NB4 (cell line): ENCODE measurements around the gene PHF12.

Experiments used
- DNase-seq: peaks from one replicate; pipeline ENCODE4 v3.0.0; 2010; ENCODE audit warnings: low read depth
- H3K4me3 ChIP-seq: one replicate; pipeline ENCODE4 v1.5.1; 2011; ENCODE audit warnings: mild to moderate bottlenecking, low read depth, low read length, moderate library complexity
- CTCF ChIP-seq: IDR thresholded peaks from one replicate; pipeline ENCODE4 v1.5.1; 2012; ENCODE audit warnings: low read depth, low read length
- MAX ChIP-seq: IDR thresholded peaks from 2 replicates; pipeline ENCODE4 v1.6.1; 2011; ENCODE audit warnings: low read depth, low read length
- MYC ChIP-seq: IDR thresholded peaks from 2 replicates; pipeline ENCODE4 v1.6.1; 2011; ENCODE audit warnings: low read depth, low read length
- POLR2A ChIP-seq: IDR thresholded peaks from 2 replicates; pipeline ENCODE4 v1.6.1; 2011; ENCODE audit warnings: mild to moderate bottlenecking; ENCODE audit not compliant: insufficient read length; ENCODE audit errors: extremely low read depth

PHF12 gene

GRCh38 chr17:28948873-28949184 lies 2.5 kb downstream of the PHF12 start:
- no peak for DNase-seq
- H3K4me3 ChIP-seq, result peak overlapping the region; percentile 91
- TF ChIP-seq POLR2A (no peak), CTCF (no peak), MAX (no peak), MYC (no peak)

GRCh38 chr17:28948342-28948741 lies 3.0 kb downstream of the PHF12 start:
- TF ChIP-seq CTCF, result no peak
- TF ChIP-seq POLR2A, result no peak
- no peak for TF ChIP-seq MAX
- TF ChIP-seq MYC, result no peak
- peak overlapping the region; percentile 91 for H3K4me3 ChIP-seq
- DNase-seq, result no peak

GRCh38 chr17:28947639-28948038 lies 3.7 kb downstream of the PHF12 start:
- TF ChIP-seq MAX, result no peak
- no peak for TF ChIP-seq MYC
- TF ChIP-seq CTCF, result no peak
- no peak for TF ChIP-seq POLR2A
- H3K4me3 ChIP-seq, result peak overlapping the region; percentile 91
- DNase-seq, result no peak

- TF ChIP-seq CTCF (no peak), MYC (no peak), POLR2A (no peak), MAX (no peak)
- no peak for DNase-seq
- no peak overlapping the region for H3K4me3 ChIP-seq
Observed at GRCh38 chr17:28946239-28946638, 5.1 kb downstream of the PHF12 start.

GRCh38 chr17:28944862-28945741 lies 6.2 kb downstream of the PHF12 start:
- DNase-seq, result no peak
- TF ChIP-seq MYC (no peak), MAX (no peak), CTCF (no peak), POLR2A (no peak)
- H3K4me3 ChIP-seq, result no peak overlapping the region
